ENCODE data around the gene PKD1L1.

DNA sequence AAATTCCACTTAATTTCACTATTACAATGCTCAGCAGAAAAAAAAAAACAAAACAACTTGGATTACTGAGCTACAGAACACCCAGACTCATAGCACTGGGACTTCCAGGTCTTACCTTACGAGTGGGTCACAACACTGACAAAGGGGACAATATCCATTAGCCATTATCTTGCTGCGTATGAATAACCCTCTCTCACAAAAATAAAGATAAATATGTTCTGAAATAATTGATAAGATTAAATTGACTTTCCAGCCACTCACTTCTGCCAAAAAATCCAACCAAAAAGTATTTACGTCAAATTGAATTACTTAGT, 128.7 kb downstream of the PKD1L1 start:
- TF ChIP-seq ZNF138 (CRISPR knock-in tag; conservative IDR thresholded peaks at IDR 0.05), result no peak
- TF ChIP-seq, protein P1, sequence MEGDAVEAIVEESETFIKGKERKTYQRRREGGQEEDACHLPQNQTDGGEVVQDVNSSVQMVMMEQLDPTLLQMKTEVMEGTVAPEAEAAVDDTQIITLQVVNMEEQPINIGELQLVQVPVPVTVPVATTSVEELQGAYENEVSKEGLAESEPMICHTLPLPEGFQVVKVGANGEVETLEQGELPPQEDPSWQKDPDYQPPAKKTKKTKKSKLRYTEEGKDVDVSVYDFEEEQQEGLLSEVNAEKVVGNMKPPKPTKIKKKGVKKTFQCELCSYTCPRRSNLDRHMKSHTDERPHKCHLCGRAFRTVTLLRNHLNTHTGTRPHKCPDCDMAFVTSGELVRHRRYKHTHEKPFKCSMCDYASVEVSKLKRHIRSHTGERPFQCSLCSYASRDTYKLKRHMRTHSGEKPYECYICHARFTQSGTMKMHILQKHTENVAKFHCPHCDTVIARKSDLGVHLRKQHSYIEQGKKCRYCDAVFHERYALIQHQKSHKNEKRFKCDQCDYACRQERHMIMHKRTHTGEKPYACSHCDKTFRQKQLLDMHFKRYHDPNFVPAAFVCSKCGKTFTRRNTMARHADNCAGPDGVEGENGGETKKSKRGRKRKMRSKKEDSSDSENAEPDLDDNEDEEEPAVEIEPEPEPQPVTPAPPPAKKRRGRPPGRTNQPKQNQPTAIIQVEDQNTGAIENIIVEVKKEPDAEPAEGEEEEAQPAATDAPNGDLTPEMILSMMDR (IDR thresholded peaks at IDR 0.05), result peak; percentile 16
